SK-N-SH (cell line): ENCODE results near the gene PFKP. TPM values are rescaled to one million over a fixed set of nuclear protein-coding genes. Genes with fewer than 3 reads are reported as not detected.

Source experiments
- CTCF ChIA-PET: fragments of 300-600, 350-600 bp; formaldehyde crosslinking; extraction: SDS; loops from one replicate; lab custom pipeline; 2021; lab: Yijun Ruan, JAX
- POLR2A ChIA-PET: fragments of 350-600 bp; sonication (Branson Sonifier 250); formaldehyde crosslinking; extraction: SDS; loops from one replicate; lab custom pipeline; 2020; ENCODE audit warnings: antibody characterized with exemption, inconsistent platforms; lab: Yijun Ruan, JAX
- DNase-seq: peaks from one replicate; pipeline ENCODE4 v3.0.0; 2012
- H2AFZ ChIP-seq: fragments of 200-600 bp; sonication (generic); 2 replicates; pipeline ENCODE4 v1.8.1; 2016; ENCODE audit warnings: antibody characterized with exemption, mild to moderate bottlenecking, low read depth
- H3F3A ChIP-seq: fragments of 200-600 bp; sonication (generic); replicated peaks from 2 replicates; pipeline ENCODE3; 2016; ENCODE audit warnings: antibody characterized with exemption, mild to moderate bottlenecking; ENCODE audit not compliant: insufficient read depth
- H3K27ac ChIP-seq, 2 experiments: fragments of 200-500 bp in 1 of 2; fragments of 200-600 bp in 1 of 2; sonication (Bioruptor generic) in 1 of 2; sonication (generic), shearing (Covaris generic) in 1 of 2; 2 replicates each; pipeline versions ENCODE4 v1.5.1 to v1.6.1; 2014 to 2016; ENCODE audit warnings: low read depth in 2 of 2, inconsistent platforms in 1 of 2, low read length in 1 of 2, mild to moderate bottlenecking in 1 of 2, mixed read lengths in 1 of 2
- H3K27me3 ChIP-seq: fragments of 200-600 bp; sonication (generic), shearing (Covaris generic); 2 replicates; pipeline ENCODE4 v1.6.1; 2016; ENCODE audit warnings: mixed run types; ENCODE audit not compliant: insufficient read depth
- H3K36me3 ChIP-seq, 2 experiments: fragments of 200-500 bp in 1 of 2; fragments of 200-600 bp in 1 of 2; sonication (Bioruptor generic) in 1 of 2; sonication (generic) in 1 of 2; replicated peaks in 1 of 2; 2 replicates each; pipeline versions ENCODE3 to v1.5.1; 2014 to 2016; ENCODE audit warnings: low read length in 1 of 2, mild to moderate bottlenecking in 1 of 2; ENCODE audit not compliant: insufficient read depth in 2 of 2, control insufficient read depth in 1 of 2
- H3K4me1 ChIP-seq, 2 experiments: fragments of 200-500 bp in 1 of 2; fragments of 200-600 bp in 1 of 2; sonication (Bioruptor generic) in 1 of 2; sonication (generic), shearing (Covaris generic) in 1 of 2; 2 replicates each; pipeline versions ENCODE4 v1.5.1 to v1.6.1; 2014 to 2016; ENCODE audit warnings: low read depth in 1 of 2, low read length in 1 of 2, mixed run types in 1 of 2; ENCODE audit not compliant: insufficient read depth in 2 of 2, control insufficient read depth in 1 of 2
- H3K4me2 ChIP-seq: fragments of 200-600 bp; sonication (generic), shearing (Covaris generic); 2 replicates; pipeline ENCODE4 v1.6.1; 2017; ENCODE audit warnings: mixed run types
- H3K4me3 ChIP-seq, 2 experiments: fragments of 200-500 bp in 1 of 2; fragments of 200-600 bp in 1 of 2; sonication (Bioruptor generic) in 1 of 2; sonication (generic), shearing (Covaris generic) in 1 of 2; 2 replicates each; pipeline versions ENCODE4 v1.5.1 to v1.8.1; 2014 to 2016; ENCODE audit warnings: low read depth in 2 of 2, inconsistent platforms in 1 of 2, low read length in 1 of 2, mild to moderate bottlenecking in 1 of 2, mixed read lengths in 1 of 2, moderate library complexity in 1 of 2
- H3K79me2 ChIP-seq: fragments of 200-600 bp; sonication (generic); 2 replicates; pipeline ENCODE4 v1.8.1; 2017; ENCODE audit warnings: mild to moderate bottlenecking; ENCODE audit not compliant: insufficient read depth
- H3K9ac ChIP-seq: fragments of 200-600 bp; sonication (generic); 2 replicates; pipeline ENCODE4 v1.6.1; 2017; ENCODE audit warnings: mixed run types
- H3K9me2 ChIP-seq: fragments of 200-600 bp; sonication (generic); 2 replicates; pipeline ENCODE4 v1.6.1; 2017; ENCODE audit warnings: mixed run types
- H3K9me3 ChIP-seq: fragments of 200-600 bp; sonication (generic); 2 replicates; pipeline ENCODE4 v1.6.1; 2017; ENCODE audit warnings: mixed run types, mild to moderate bottlenecking, moderate library complexity
- H4K20me1 ChIP-seq: fragments of 200-600 bp; sonication (generic); 2 replicates; pipeline ENCODE4 v1.6.1; 2017; ENCODE audit warnings: mild to moderate bottlenecking, mixed run types; ENCODE audit not compliant: insufficient read depth
- CHD2 ChIP-seq: fragments of 150-350 bp; IDR thresholded peaks from 2 replicates; pipeline ENCODE4 v1.6.1; 2018; ENCODE audit warnings: low read length; ENCODE audit not compliant: partially characterized antibody
- EP300 ChIP-seq, 2 experiments: IDR thresholded peaks; 2 replicates each; pipeline versions ENCODE4 v1.4.0 to v1.6.1; 2012; ENCODE audit warnings: borderline replicate concordance in 1 of 2, low read depth in 1 of 2, low read length in 1 of 2
- EZH2phosphoT487 ChIP-seq: fragments of 200-600 bp; sonication (generic); IDR thresholded peaks from 2 replicates; pipeline ENCODE4 v1.6.1; 2017; ENCODE audit warnings: low read depth, mixed run types, mild to moderate bottlenecking, antibody characterized with exemption, moderate library complexity, borderline replicate concordance
- FOSL2 ChIP-seq: IDR thresholded peaks from 2 replicates; pipeline ENCODE4 v1.4.0; 2012; ENCODE audit warnings: low read depth, mild to moderate bottlenecking, moderate library complexity, borderline replicate concordance
- FOXM1 ChIP-seq: IDR thresholded peaks from 2 replicates; pipeline ENCODE4 v1.4.0; 2012; ENCODE audit warnings: low read depth, mild to moderate bottlenecking
- JUND ChIP-seq: IDR thresholded peaks from 2 replicates; pipeline ENCODE4 v1.4.0; 2012
- MAX ChIP-seq: IDR thresholded peaks from 2 replicates; pipeline ENCODE4 v1.4.0; 2012; ENCODE audit warnings: low read depth
- MEF2A ChIP-seq: IDR thresholded peaks from 2 replicates; pipeline ENCODE4 v1.4.0; 2012; ENCODE audit warnings: low read depth, borderline replicate concordance
- NFIC ChIP-seq: IDR thresholded peaks from 2 replicates; pipeline ENCODE4 v1.4.0; 2012; ENCODE audit warnings: borderline replicate concordance
- PBX3 ChIP-seq: IDR thresholded peaks from 2 replicates; pipeline ENCODE4; 2012
- POLR2AphosphoS5 ChIP-seq: IDR thresholded peaks from 2 replicates; pipeline ENCODE4 v1.6.1; 2012; ENCODE audit warnings: low read depth, low read length
- SIN3A ChIP-seq: IDR thresholded peaks from 2 replicates; pipeline ENCODE4 v1.6.1; 2012; ENCODE audit warnings: low read depth, mild to moderate bottlenecking, low read length, moderate library complexity, borderline replicate concordance
- TCF12 ChIP-seq: IDR thresholded peaks from 2 replicates; pipeline ENCODE4 v1.4.0; 2012
- TEAD4 ChIP-seq: IDR thresholded peaks from 2 replicates; pipeline ENCODE4 v1.4.0; 2012; ENCODE audit warnings: mild to moderate bottlenecking, borderline replicate concordance; ENCODE audit not compliant: insufficient read depth
- USF1 ChIP-seq: IDR thresholded peaks from 2 replicates; pipeline ENCODE4 v1.4.0; 2012; ENCODE audit warnings: low read depth, borderline replicate concordance
- USF2 ChIP-seq: fragments of 150-350 bp; IDR thresholded peaks from 2 replicates; pipeline ENCODE4 v1.6.1; 2017; ENCODE audit warnings: antibody characterized with exemption, low read length, low read depth, borderline replicate concordance
- YY1 ChIP-seq: IDR thresholded peaks from 2 replicates; pipeline ENCODE4 v1.4.0; 2012; ENCODE audit warnings: low read depth, mild to moderate bottlenecking
- WGBS: methylation state at CpG from one replicate; pipeline ENCODE4 v1.1.6; 2017; ENCODE audit warnings: low lambda C conversion rate; 5-methylcytosine and 5-hydroxymethylcytosine counted together
- polyA plus RNA-seq, 3 experiments: library from polyadenylated mRNA; depleted of rRNA; stranded (reverse); fragments of >200 nt; gene quantifications; 2 replicates each; pipeline ENCODE4 v1.2.3, GENCODE V29; 2012

The PFKP gene
- polyA plus RNA-seq, 1 of the 3 experiments (the other 2 are of a cell fraction), result 175 TPM

GRCh38 chr10:3107426-3107961 lies 40.1 kb downstream of the PFKP start:
- peaks cover 6 to 12% of the 10 kb centered on the region in 2 experiments; a peak in 2 of 4 replicates for H3K4me1 ChIP-seq
- H3K27ac ChIP-seq, result peak overlapping the region; percentile 60 to 97
- ChIA-PET POLR2A (no interaction called here), CTCF (interaction anchor here (1.2 kb wide), 1 partner anchor 12 kb away, joined by 3 read pairs; no protein-coding TSS in a partner anchor)
- no peak for DNase-seq
- H3F3A ChIP-seq, result peaks cover 34% of the 10 kb centered on the region
- no peaks in the 10 kb centered on the region for H3K9me3 ChIP-seq
- peaks cover 56% of the 10 kb centered on the region for H3K79me2 ChIP-seq
- H3K9ac ChIP-seq, result peak overlapping the region; percentile 73
- H2AFZ ChIP-seq, result no peak overlapping the region
- no peaks in the 10 kb centered on the region; the same call in 1 of the 2 replicates for H4K20me1 ChIP-seq
- H3K4me2 ChIP-seq, result peak overlapping the region; percentile 39; the same call in 1 of the 2 replicates
- peak; percentile 65 for TF ChIP-seq TCF12
- no peak for TF ChIP-seq MEF2A
- peak; percentile 54; the same call in 1 of the 2 replicates for TF ChIP-seq TEAD4
- TF ChIP-seq EP300 (IDR thresholded peaks at IDR 0.05; ENCODE audit: borderline replicate concordance in 1 of 2, low read depth in 1 of 2, low read length in 1 of 2), result peak in 1 of 2 experiments; percentile 59; a peak in 1 of 4 replicates
- no peak for TF ChIP-seq SIN3A
- peak; percentile 68; the same call in 1 of the 2 replicates for TF ChIP-seq FOSL2
- peak; percentile 26; the same call in 1 of the 2 replicates for TF ChIP-seq POLR2AphosphoS5
- peak; percentile 90 for TF ChIP-seq MAX
- peak; percentile 45 for TF ChIP-seq NFIC
- peak; percentile 67 for TF ChIP-seq JUND
- peak; percentile 35; the same call in 1 of the 2 replicates for TF ChIP-seq PBX3
- 65% methylated on average over 18 of the region's 22 CpGs for WGBS
- no peak overlapping the region for H3K4me3 ChIP-seq
- H3K27me3 ChIP-seq, result no peaks in the 10 kb centered on the region
- H3K36me3 ChIP-seq, result peaks cover 56 to 59% of the 10 kb centered on the region in 2 experiments
- no peaks in the 10 kb centered on the region for H3K9me2 ChIP-seq

GRCh38 chr10:3108033-3108432 lies 40.7 kb downstream of the PFKP start:
- Histone ChIP-seq H3K4me2 (peak overlapping the region; percentile 39; the same call in 1 of the 2 replicates), H3K79me2 (peaks cover 56% of the 10 kb centered on the region), H3K27me3 (no peaks in the 10 kb centered on the region), H3F3A (peaks cover 35% of the 10 kb centered on the region), H3K9me3 (no peaks in the 10 kb centered on the region), H4K20me1 (no peaks in the 10 kb centered on the region; the same call in 1 of the 2 replicates), H3K4me3 (no peak overlapping the region), H3K4me1 (peaks cover 6 to 12% of the 10 kb centered on the region in 2 experiments; a peak in 2 of 4 replicates), H2AFZ (no peak overlapping the region), H3K27ac (peak overlapping the region; percentile 60 to 97; a peak in 3 of 4 replicates), H3K36me3 (peaks cover 59% of the 10 kb centered on the region in 2 experiments), H3K9ac (peak overlapping the region; percentile 73), H3K9me2 (no peaks in the 10 kb centered on the region)
- DNase-seq, result no peak
- TF ChIP-seq EP300 (IDR thresholded peaks at IDR 0.05; ENCODE audit: borderline replicate concordance in 1 of 2, low read depth in 1 of 2, low read length in 1 of 2) (no peak), NFIC (no peak), EZH2phosphoT487 (no peak), JUND (no peak), USF1 (no peak), USF2 (no peak), CHD2 (no peak), FOXM1 (no peak), YY1 (no peak)
- ChIA-PET CTCF (interaction anchor here (0.8 kb wide), 1 partner anchor 28 kb away, joined by 3 read pairs; no protein-coding TSS in a partner anchor), POLR2A (no interaction called here)
- 92% methylated on average over 8 of the region's 8 CpGs for WGBS
